Neural progenitor cell (in vitro differentiated cells): ENCODE measurements around the gene DRC1.

Experiments
- CTCF ChIP-seq: fragments of 200-600 bp; sonication (generic); IDR thresholded peaks from 2 replicates; pipeline ENCODE4 v1.5.1; 2017; ENCODE audit warnings: antibody characterized with exemption, mild to moderate bottlenecking
- EZH2 ChIP-seq: fragments of 200-600 bp; sonication (generic); IDR thresholded peaks from 2 replicates; pipeline ENCODE4 v1.6.1; 2017; ENCODE audit warnings: antibody characterized with exemption, mild to moderate bottlenecking, moderate library complexity

GRCh38 chr2:26421961-26422360 lies 20.2 kb downstream of the DRC1 start:
- TF ChIP-seq CTCF = no peak
- TF ChIP-seq EZH2 = no peak
